Lower leg skin (tissue), 4 donors: Measurements from ENCODE around the gene TSHZ2. TPM values are rescaled to one million over a fixed set of nuclear protein-coding genes. Genes with fewer than 3 reads are reported as not detected.

Experiments used
- DNase-seq, 2 donors: peaks; one replicate each; pipeline ENCODE4 v3.0.0-alpha.2; 2019; ENCODE audit warnings: low spot score in 2 of 2
- H3K4me3 ChIP-seq: fragments of 200-600 bp; sonication (generic); 2 replicates; pipeline ENCODE4 v1.5.1; 2017; ENCODE audit warnings: mild to moderate bottlenecking, low read depth; ENCODE audit not compliant: poor library complexity, severe bottlenecking
- CTCF ChIP-seq, 3 donors: fragments of 450-650 bp; IDR thresholded peaks; one replicate each; pipeline ENCODE4 v1.5.1; 2016; ENCODE audit warnings: antibody characterized with exemption in 3 of 3, mild to moderate bottlenecking in 3 of 3, moderate library complexity in 2 of 3
- POLR2A ChIP-seq, 2 donors: fragments of 450-650 bp; IDR thresholded peaks; one replicate each; pipeline ENCODE4 v1.6.1; 2016 to 2017; ENCODE audit warnings: antibody characterized with exemption in 2 of 2, mild to moderate bottlenecking in 1 of 2, moderate library complexity in 1 of 2
- WGBS, 2 donors: methylation state at CpG; one replicate each; pipeline ENCODE4 v1.1.5; 2018; 5-methylcytosine and 5-hydroxymethylcytosine counted together
- intact Hi-C: fragments of 100-400 bp; cut with DNase I; formaldehyde crosslinking; loops from one replicate; pipeline ENCODE4 v1.15.0; 2023; ENCODE audit warnings: low total_unique reads
- total RNA-seq, 4 donors: library from RNA; depleted of rRNA; stranded (reverse); fragments of >200 nt; gene quantifications; one replicate each; pipeline ENCODE4 v1.1.0, GENCODE V29; 2016

TSHZ2 gene
- total RNA-seq, 4 donors from 2014 or later = 8.1 to 25.7 (median 10.5) TPM

- intact Hi-C loops = no loop called here
- no peak overlapping the region for H3K4me3 ChIP-seq
- TF ChIP-seq CTCF (IDR thresholded peaks at IDR 0.05) (no peak), POLR2A (IDR thresholded peaks at IDR 0.05) (no peak)
- WGBS, 2 donors = 71% methylated on average over 10 of the region's 10 CpGs
- no peak for DNase-seq
Observed at GRCh38 chr20:53080969-53081871, 109.1 kb downstream of the TSHZ2 start.

- intact Hi-C loops = no loop called here
- WGBS, 2 donors = 69 to 70% methylated on average over 10 of the region's 10 CpGs
- TF ChIP-seq POLR2A (IDR thresholded peaks at IDR 0.05) (no peak), CTCF (IDR thresholded peaks at IDR 0.05) (no peak)
- DNase-seq = no peak
- no peak overlapping the region for H3K4me3 ChIP-seq
Observed at GRCh38 chr20:53081916-53082863, 110.0 kb downstream of the TSHZ2 start.

GRCh38 chr20:53083411-53083810 lies 111.3 kb downstream of the TSHZ2 start:
- WGBS, 2 donors = 93 to 94% methylated on average over 7 of the region's 7 CpGs
- no peak overlapping the region for H3K4me3 ChIP-seq
- intact Hi-C loops = no loop called here
- DNase-seq = no peak
- no peak for TF ChIP-seq POLR2A (IDR thresholded peaks at IDR 0.05)
- TF ChIP-seq CTCF (IDR thresholded peaks at IDR 0.05) = no peak

GRCh38 chr20:53084408-53084997 lies 112.3 kb downstream of the TSHZ2 start:
- DNase-seq = no peak
- intact Hi-C loops = no loop called here
- TF ChIP-seq CTCF (IDR thresholded peaks at IDR 0.05) = no peak
- no peak for TF ChIP-seq POLR2A (IDR thresholded peaks at IDR 0.05)
- no peak overlapping the region for H3K4me3 ChIP-seq

- no peak for DNase-seq
- intact Hi-C loops = no loop called here
- no peak overlapping the region for H3K4me3 ChIP-seq
- TF ChIP-seq CTCF (IDR thresholded peaks at IDR 0.05) (no peak), POLR2A (IDR thresholded peaks at IDR 0.05) (no peak)
- WGBS, 2 donors = 86 to 98% methylated on average over 5 of the region's 5 CpGs
Observed at GRCh38 chr20:53085720-53086119, 113.6 kb downstream of the TSHZ2 start.
